GM23248 (cell line): ENCODE data around the gene HDHD5.

Experiments used
- EZH2 ChIP-seq: fragments of 200-600 bp; sonication (generic); IDR thresholded peaks from 2 replicates; pipeline ENCODE4 v1.6.1; 2018; ENCODE audit warnings: antibody characterized with exemption, mild to moderate bottlenecking; ENCODE audit not compliant: insufficient read depth, poor library complexity, severe bottlenecking
- EZH2phosphoT487 ChIP-seq: fragments of 200-600 bp; sonication (generic); IDR thresholded peaks from 2 replicates; pipeline ENCODE4 v1.6.1; 2018; ENCODE audit warnings: antibody characterized with exemption, moderate library complexity, mild to moderate bottlenecking, low read depth; ENCODE audit not compliant: insufficient read depth

- TF ChIP-seq EZH2 (no peak), EZH2phosphoT487 (no peak)
Measured at GRCh38 chr22:17140022-17140421, 19.1 kb downstream of the HDHD5 start.
